ENCODE results near the gene PPP6R2.

The PPP6R2 gene

GRCh38 chr22:50434849-50435248 lies 91.7 kb downstream of the PPP6R2 start:
- TF ChIP-seq CTCF (conservative IDR thresholded peaks at IDR 0.05) (no peak), ZFX (IDR thresholded peaks at IDR 0.05) (no peak)
- no peak overlapping the region for H3K27ac ChIP-seq

- TF ChIP-seq CTCF (conservative IDR thresholded peaks at IDR 0.05), result no peak
- no peak for TF ChIP-seq ZFX (IDR thresholded peaks at IDR 0.05)
- H3K27ac ChIP-seq, result no peak overlapping the region
Measured at GRCh38 chr22:50435291-50436014, 92.3 kb downstream of the PPP6R2 start.

- TF ChIP-seq ZFX (IDR thresholded peaks at IDR 0.05), result no peak
- no peak for TF ChIP-seq CTCF (conservative IDR thresholded peaks at IDR 0.05)
- no peak overlapping the region for H3K27ac ChIP-seq
Measured at GRCh38 chr22:50436015-50436830, 93.1 kb downstream of the PPP6R2 start.

GRCh38 chr22:50436841-50437341 lies 93.8 kb downstream of the PPP6R2 start:
- TF ChIP-seq ZFX (IDR thresholded peaks at IDR 0.05), result no peak
- H3K27ac ChIP-seq, result no peak overlapping the region

- H3K27ac ChIP-seq, result no peak overlapping the region
- TF ChIP-seq ZFX (IDR thresholded peaks at IDR 0.05), result no peak
- TF ChIP-seq CTCF (conservative IDR thresholded peaks at IDR 0.05), result no peak
Measured at GRCh38 chr22:50437511-50438304, 94.6 kb downstream of the PPP6R2 start.

GRCh38 chr22:50438305-50439275 lies 95.5 kb downstream of the PPP6R2 start:
- TF ChIP-seq ZFX (IDR thresholded peaks at IDR 0.05) (no peak), CTCF (conservative IDR thresholded peaks at IDR 0.05) (no peak)
- no peak overlapping the region for H3K27ac ChIP-seq

Measured in C4-2B (cell line).